OCI-LY7 (cell line): Measurements from ENCODE around the gene CPTP.

Experiments used
- CTCF ChIP-seq: fragments of 200-600 bp; sonication (generic); conservative IDR thresholded peaks from 2 replicates; pipeline ENCODE4 v1.5.1; 2014; ENCODE audit warnings: mild to moderate bottlenecking, antibody characterized with exemption, low read length, moderate library complexity, mixed read lengths
- EZH2phosphoT487 ChIP-seq: fragments of 200-600 bp; sonication (generic); IDR thresholded peaks from 2 replicates; pipeline ENCODE4 v1.6.1; 2018; ENCODE audit warnings: low read depth, borderline replicate concordance, mild to moderate bottlenecking, mixed run types, antibody characterized with exemption, low read length, moderate library complexity, mixed read lengths

GRCh38 chr1:1356796-1357401 is 32.3 kb downstream of the CPTP start:
- TF ChIP-seq CTCF = no peak
- no peak for TF ChIP-seq EZH2phosphoT487
